Dedifferentiated amniotic fluid mesenchymal stem cell (primary cell): ENCODE measurements around the gene CABP1.

Experiments
- DNase-seq: peaks from one replicate; pipeline ENCODE4 v3.0.0-alpha.2; 2016; ENCODE audit errors: extremely low spot score

Gene CABP1

GRCh38 chr12:120631097-120631496 lies 9.3 kb upstream of the CABP1 start:
- DNase-seq = no peak

DNA sequence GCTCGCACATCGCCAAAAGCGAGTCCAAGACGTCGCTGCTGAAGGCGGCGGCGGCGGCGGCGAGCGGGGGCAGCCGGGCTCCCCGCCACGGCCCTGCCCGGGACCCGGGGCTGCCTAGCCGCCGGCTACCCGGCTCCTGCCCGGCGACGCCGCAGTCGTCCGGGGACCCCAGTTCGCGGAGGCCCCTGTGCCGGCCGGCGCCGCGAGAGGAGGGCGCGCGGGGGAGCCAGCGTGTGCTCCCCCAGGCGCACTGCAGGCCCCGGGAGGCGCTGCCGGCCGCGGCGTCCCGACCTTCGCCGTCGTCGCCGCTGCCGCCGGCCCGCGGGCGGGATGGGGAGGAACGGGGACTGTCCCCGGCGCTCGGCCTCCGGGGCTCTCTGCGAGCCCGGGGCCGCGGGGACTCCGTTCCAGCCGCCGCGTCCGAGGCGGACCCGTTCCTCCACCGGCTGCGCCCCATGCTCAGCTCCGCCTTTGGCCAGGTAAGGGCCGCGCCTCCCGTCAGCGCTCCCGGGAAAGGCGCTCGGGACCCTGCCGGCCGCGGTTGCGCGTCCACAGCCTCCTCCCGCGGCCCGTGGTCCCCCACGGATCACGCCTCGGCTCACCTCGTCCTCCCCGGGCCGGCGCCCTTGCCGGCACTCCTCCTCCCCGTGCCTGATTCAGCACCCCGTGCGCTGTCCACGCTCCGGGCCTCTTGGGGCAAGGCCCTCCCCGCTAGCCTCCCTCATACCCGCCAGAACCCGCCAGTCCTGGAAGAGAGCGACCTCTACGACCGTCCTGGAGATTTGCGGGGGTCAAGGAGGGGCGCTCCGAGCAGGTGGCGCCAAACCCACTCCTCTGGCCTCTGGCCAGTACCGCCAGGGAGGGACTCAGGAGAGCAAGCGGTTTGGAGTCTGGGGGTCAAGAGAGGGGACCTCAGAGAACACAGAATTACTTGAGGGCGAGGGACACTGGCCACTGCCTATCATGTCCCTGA lies 721 bp downstream of the CABP1 start:
- DNase-seq = no peak

- DNase-seq = no peak
Observed at GRCh38 chr12:120642121-120642520, 1.7 kb downstream of the CABP1 start.

- DNase-seq = no peak
Observed at GRCh38 chr12:120642826-120643225, 2.4 kb downstream of the CABP1 start.

GRCh38 chr12:120643574-120643973 lies 3.1 kb downstream of the CABP1 start:
- no peak for DNase-seq

DNA sequence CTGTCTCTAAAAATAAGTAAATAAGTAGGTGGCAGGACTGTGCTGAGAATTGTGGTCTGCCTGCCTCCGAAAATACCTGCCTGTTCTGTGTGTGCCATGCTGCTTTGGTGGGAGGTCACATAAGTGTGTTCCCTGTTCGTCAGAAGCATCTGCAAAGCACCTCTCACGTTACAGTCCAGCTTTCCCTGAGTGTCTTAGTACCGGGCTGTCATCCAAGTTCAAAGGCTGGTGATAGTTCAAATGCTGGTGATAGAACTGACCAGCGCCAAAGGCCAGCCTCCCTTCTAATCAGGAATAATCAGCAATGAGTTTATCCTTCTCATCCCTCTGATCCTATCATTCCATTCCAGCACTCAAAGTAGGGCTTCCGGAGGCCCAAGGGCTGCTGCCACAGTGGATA lies 5.6 kb downstream of the CABP1 start:
- no peak for DNase-seq

DNA sequence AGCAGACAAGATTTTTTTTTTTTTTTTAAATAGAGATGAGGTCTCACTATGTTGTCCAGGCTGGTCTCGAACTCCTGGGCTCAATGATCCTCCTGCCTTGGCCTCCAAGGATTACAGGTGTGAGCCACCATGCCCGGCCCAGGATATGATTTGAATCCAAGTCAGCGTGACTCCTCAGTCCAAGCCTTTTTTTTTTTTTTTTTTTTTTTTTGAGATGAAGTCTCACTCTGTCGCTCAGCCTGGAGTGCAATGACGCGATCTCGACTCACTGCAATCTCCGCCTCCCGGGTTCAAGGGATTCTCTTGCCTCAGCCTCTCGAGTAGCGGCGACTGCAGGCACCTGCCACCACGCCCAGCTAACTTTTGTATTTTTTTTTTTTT lies 6.9 kb downstream of the CABP1 start:
- DNase-seq = no peak

DNA sequence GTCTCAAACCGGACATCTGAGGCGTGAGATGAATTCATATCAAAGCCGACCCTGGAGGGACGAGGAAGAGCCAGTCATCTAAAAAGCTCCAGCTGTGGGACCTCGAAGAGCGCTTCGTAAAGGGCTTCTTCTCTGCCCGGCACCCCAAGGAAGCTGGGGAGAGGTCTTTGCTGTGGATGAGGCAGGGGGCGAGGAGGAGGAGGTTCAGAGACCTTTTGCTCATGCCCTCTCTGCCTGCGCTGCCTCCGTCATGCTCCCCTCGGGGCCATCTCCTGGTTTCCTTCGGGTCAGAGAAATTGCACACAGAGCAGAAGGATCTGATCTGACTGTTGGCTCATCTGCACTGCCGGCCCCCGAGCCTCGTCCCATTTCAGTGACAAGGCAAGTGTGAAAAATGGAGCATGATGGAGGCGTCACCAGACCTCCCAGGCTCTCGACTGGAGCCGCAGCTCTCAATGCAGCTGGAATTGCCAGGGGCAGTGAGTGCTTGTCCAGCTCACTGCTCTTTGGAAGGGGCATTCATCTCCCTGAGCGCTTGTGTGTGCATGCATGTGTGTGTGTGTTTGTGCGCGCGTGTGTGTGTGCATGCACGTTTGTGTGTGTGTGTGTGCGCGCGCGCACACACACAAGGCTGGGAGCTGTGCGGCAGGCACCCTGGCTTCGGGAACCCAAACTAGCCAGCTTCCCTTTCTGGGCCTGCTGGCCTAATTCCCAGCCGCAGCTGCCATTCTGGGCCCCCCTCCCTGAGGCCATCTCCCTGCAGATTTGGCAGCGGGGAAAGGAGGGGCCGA lies 9.2 kb downstream of the CABP1 start:
- DNase-seq = no peak

DNA sequence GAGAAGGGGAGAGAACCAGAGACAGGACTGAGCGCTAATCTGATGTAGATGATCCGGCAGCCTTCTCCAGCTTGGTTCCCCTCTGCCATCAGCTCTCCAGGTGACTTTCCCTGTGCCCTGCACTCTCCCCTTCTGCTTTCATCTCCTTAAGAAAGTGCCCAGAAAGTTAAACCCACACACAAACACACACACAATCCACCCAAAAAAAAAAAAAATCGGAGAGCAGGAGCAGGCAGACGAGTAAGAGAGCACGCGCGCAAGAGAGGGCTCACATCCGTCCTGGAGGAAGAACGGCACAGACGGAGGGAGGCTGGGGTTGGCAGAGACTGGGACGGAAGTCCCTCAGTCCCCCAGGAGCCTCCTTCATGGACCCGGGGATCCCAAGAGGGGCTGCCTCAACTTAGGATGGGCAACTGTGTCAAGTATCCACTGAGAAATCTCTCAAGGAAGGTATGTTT lies 9.8 kb downstream of the CABP1 start:
- DNase-seq = no peak

GRCh38 chr12:120651821-120652220 lies 11.4 kb downstream of the CABP1 start:
- no peak for DNase-seq

DNA sequence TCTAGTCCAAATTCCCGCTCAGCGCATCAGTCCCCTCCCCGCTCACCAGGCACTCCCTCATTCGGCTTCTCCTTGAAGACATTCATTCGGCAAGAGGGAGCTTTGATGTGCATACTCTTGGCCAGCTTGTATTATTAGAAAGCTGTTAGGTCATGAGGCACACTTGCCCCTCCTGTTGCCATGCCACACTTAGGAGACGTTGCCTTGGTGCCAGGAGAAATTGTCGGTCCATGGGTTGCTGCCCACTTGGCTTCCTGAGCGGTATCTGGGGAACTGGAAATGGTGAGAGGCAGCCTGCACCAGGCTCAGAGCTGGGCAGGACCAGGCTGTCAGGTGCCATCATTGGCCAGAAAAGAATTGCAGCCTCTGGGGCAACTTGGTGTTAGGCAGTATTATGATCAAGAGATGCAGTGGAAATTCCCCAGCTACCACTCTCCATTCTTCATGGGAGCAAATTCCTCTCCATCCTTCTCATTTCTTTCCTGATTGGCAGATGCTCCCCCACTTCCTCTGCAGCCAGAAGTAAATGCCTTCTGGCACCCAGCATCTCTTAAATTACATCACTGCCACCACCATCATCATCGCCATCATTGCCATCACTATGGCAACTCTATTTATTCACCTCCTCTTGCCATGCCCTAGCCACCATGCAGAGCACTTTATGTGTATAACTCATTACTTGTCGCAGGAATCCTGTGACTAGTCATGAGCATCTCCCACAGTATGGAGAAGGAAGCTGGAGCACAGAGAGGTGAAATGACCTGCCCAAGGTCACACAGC lies 12.4 kb downstream of the CABP1 start:
- no peak for DNase-seq

GRCh38 chr12:120653611-120654010 lies 13.2 kb downstream of the CABP1 start:
- DNase-seq = no peak

- no peak for DNase-seq
Observed at GRCh38 chr12:120654656-120655055, 14.2 kb downstream of the CABP1 start.

- no peak for DNase-seq
Observed at GRCh38 chr12:120656008-120656407, 15.6 kb downstream of the CABP1 start.

DNA sequence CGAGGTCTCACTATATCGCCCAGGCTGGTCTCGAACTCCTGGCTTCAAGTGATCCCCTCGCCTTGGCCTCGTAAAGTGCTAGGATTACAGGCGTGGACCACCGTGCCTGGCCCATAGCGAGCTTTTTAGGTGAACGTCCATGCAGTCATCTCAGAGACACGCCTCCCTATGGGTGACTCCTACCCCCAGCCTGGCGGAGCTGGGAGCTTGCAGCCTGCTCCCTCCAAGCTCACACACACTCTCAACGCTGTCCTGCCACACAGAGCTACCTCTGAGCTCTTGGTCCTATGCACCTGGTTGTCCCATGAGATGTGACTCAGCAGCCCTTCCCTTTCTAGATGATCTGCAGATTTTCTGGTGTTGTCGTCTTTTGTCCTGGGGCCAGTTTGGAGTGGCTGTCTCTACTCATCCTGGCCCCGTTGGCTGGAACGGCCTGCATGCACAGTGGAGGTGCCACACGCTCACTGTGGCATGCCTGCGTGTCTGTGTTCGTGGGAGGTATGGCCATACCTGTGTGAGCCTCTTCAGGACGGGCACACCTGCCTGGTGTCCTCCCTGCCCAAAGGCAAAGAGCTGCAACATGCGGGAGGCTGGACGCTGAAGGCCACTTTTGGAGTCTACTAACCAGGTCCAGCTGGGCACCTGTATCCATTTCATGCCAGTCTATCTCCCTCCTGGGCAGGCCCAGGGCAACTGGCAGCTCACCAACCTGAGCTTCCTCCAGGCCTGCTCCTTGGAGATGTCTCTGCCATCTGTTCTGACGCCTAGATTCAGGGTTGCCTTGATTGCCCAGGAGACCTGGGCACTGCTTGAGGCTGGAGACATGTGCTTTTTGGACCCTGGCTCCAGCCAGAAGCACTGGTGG lies 18.1 kb downstream of the CABP1 start:
- no peak for DNase-seq

GRCh38 chr12:120659151-120659525 lies 18.7 kb downstream of the CABP1 start:
- DNase-seq = no peak

- DNase-seq = no peak
Observed at GRCh38 chr12:120661432-120661831, 21.0 kb downstream of the CABP1 start.

GRCh38 chr12:120662879-120663278 lies 22.5 kb downstream of the CABP1 start:
- no peak for DNase-seq

DNA sequence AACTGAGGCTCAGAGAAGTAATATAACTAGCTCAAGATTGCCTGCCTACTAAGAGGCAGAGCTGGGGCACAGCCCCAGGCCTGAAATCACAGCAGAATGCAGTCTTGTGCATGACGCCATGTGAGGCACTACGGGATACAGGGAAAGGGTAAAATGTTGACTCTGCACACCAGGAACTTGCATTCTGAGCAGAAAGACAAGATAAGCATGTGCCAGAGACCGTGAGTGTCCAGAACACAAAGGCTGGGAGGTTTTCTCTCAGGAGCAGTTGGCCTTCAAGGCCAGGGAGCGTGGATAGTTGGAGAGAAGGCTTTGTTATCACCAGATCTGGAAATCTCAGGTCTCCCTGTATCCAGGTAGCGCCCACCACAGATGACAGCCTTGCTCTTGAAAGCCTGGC lies 23.3 kb downstream of the CABP1 start:
- no peak for DNase-seq

DNA sequence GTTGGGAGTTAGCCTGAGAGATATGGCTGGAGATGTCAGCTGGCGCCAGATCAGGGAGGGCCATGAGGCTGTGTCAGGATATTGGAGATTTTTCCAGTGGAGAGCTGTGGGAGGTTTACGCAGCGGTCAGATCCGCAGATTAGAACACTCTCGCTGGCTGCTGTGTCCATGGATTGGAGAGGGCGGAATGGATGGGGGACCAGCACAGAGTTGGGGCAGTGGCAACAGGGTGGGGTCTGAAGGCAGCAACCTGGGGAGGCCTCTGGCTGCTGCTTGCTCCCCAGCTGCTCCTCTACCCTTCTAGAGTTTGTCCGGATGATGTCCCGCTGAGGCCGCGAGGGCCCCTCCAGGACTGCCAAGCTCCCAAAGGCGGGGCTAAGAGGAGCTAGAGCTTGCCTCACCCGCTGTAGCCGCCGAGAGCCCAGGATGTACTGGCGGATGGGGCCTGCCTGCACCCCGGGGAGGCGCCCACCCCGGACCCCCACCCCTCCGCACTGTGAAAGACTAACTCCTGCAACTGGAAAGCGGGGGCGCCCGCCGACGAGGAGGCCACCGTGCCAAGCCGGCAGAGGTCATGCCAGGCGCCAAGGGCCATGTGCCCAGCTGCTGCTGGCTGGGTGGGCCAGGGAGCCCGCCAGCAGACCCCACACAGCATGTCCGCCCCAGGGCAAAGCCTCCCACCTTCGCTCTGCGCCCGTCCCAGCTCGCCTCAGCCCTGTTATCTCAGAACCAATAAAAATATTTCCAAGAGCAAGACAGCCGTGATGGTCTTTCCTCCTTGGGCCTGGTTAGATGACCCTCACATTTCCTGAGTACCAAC lies 26.4 kb downstream of the CABP1 start:
- no peak for DNase-seq
